ENCODE measurements around the gene COX5A.

DNA sequence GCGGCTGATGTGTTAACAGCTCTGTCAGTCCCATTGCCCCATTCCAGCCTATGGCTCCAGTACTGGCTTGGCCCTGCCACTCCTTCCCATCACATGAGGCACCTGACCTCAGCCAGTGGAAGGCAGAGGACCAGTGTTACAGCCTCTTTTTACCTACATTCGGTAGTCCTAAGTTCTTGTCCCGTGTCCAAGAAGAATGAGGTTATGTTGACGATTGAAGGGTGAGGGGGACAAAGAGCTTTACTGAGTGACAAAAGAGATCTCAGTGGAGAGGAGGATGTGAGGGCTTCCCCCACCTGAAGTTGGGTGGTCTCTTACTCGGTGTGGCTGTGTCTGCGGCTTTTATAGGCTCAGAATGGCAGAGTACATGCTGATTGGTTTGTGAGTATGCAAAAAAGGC, 55.3 kb downstream of the COX5A start:
- TF ChIP-seq CTCF (IDR thresholded peaks at IDR 0.05) (no peak), POLR2A (IDR thresholded peaks at IDR 0.05) (no peak)
